Stomach (tissue), 9 donors: Measurements from ENCODE around the gene SETDB2. TPM values are rescaled to one million over a fixed set of nuclear protein-coding genes. Genes with fewer than 3 reads are reported as not detected.

Source experiments
- DNase-seq, 2 donors: peaks; one replicate each; pipeline versions ENCODE4 v3.0.0 to v3.0.0-alpha.2; 2013 to 2019
- H3K27ac ChIP-seq, 5 donors: fragments of 200-600 bp in 4 of 5; sonication (generic) in 4 of 5; one replicate each; pipeline ENCODE4 v1.5.1; 2013 to 2019; ENCODE audit warnings: mild to moderate bottlenecking in 1 of 5, moderate library complexity in 1 of 5
- H3K27me3 ChIP-seq, 3 donors: fragments of 200-600 bp; sonication (generic); one replicate each; pipeline ENCODE4 v1.5.1; 2017 to 2019; ENCODE audit warnings: mixed run types in 1 of 3
- H3K36me3 ChIP-seq, 4 donors: fragments of 200-600 bp; sonication (generic); 1 replicate in 3 of 4; 2 replicates in 1 of 4; pipeline ENCODE4 v1.5.1; 2016 to 2019
- H3K4me1 ChIP-seq, 4 donors: fragments of 200-600 bp; sonication (generic); one replicate each; pipeline ENCODE4 v1.5.1; 2016 to 2019
- H3K4me3 ChIP-seq, 4 donors: fragments of 200-600 bp; sonication (generic) in 3 of 4; one replicate each; pipeline ENCODE4 v1.5.1; 2016 to 2019; ENCODE audit warnings: mild to moderate bottlenecking in 1 of 4
- H3K9me3 ChIP-seq, 4 donors: fragments of 200-600 bp; sonication (generic); one replicate each; pipeline ENCODE4 v1.5.1; 2016 to 2019
- EP300 ChIP-seq: sonication (generic); formaldehyde crosslinking; IDR thresholded peaks from one replicate; pipeline ENCODE4 v1.6.1; 2017; ENCODE audit warnings: antibody characterized with exemption
- POLR2A ChIP-seq, 4 donors: fragments of 450-650 bp; IDR thresholded peaks; one replicate each; pipeline ENCODE4 v1.6.1; 2016; ENCODE audit warnings: antibody characterized with exemption in 4 of 4, control low read depth in 2 of 4, mild to moderate bottlenecking in 1 of 4, moderate library complexity in 1 of 4
- POLR2AphosphoS5 ChIP-seq, 3 donors: sonication (generic); formaldehyde crosslinking; IDR thresholded peaks; one replicate each; pipeline ENCODE4 v1.6.1; 2016; ENCODE audit warnings: antibody characterized with exemption in 3 of 3
- WGBS, 5 donors: extraction: QIAGEN DNeasy Blood & Tissue Kit in 3 of 5; methylation state at CpG; one replicate each; pipeline versions ENCODE4 v1.1.5 to v1.1.7; 2013 to 2018; 5-methylcytosine and 5-hydroxymethylcytosine counted together
- intact Hi-C: fragments of 100-400 bp; cut with DNase I; formaldehyde crosslinking; loops from one replicate; pipeline ENCODE4 v1.15.1; 2023; ENCODE audit warnings: low total_unique reads
- polyA plus RNA-seq, 3 donors: library from polyadenylated mRNA; stranded (reverse); fragments of 200-250 nt; gene quantifications; one replicate each; pipeline ENCODE4 v1.2.3, GENCODE V29; 2013
- total RNA-seq, 5 donors: library from RNA; depleted of rRNA; stranded (reverse); fragments of >200 nt; gene quantifications; one replicate each; pipeline versions ENCODE4 v1.1.0 to v1.2.3, GENCODE V29; 2014 to 2016
- TF ChIP-seq, protein P1 (sequence below), 7 experiments: fragments of 450-650 bp in 4 of 7; fragments of 200-600 bp in 3 of 7; sonication (generic) in 3 of 7; IDR thresholded peaks; one replicate each; pipeline ENCODE4 v1.5.1; 2016 to 2019; ENCODE audit warnings: antibody characterized with exemption in 7 of 7, control low read depth in 2 of 7, mild to moderate bottlenecking in 1 of 7
- donor health status: healthy with polysubstance abuse.
- donor health status: Bipolar disorder and iron deficiency.
- donor health status: healthy.

Gene SETDB2
- total and polyA plus RNA-seq, 8 donors = 3.4 to 28.6 (median 7.3) TPM

DNA sequence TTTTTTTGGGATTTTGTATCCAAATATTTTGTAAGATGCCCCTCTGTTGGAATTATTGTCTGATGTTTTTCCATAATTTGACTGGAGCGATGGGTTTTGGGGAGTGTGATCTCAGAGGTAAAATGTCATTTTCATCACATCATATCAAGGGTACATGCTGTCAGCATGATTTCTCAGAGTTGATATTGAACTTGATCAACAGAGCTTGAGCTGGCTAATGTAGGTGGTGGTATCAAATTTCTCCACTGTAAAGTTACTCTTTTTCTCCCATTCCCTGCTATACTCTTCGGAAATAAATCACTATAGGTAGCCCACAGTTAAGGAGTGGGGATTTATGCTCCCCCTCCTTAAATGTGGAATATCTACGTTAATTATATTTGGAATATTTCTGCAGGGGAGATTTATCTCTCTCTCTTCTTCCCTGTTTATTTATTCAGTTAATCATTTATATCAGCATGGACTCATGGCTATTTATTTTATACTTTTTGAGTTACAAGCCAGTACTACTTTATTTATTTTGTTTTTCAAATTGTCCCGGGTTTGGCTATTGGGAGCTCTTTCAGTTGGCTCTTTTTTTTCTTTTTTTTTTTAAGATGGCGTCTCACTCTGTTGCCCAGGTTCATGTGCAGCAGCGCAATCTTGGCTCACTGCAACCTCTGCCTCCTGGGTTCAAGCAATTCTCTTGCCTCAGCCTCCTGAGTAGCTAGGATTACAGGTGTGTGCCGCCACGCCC, 8.8 kb downstream of the SETDB2 start:
- no peak for DNase-seq
- Histone ChIP-seq H3K4me1 (peaks cover 4 to 36% (median 17%) of the 10 kb centered on the region in 4 donors), H3K4me3 (no peak overlapping the region), H3K27me3 (no peaks in the 10 kb centered on the region), H3K9me3 (no peaks in the 10 kb centered on the region), H3K27ac (no peak overlapping the region), H3K36me3 (no peaks in the 10 kb centered on the region)
- TF ChIP-seq POLR2A (IDR thresholded peaks at IDR 0.05) (no peak), POLR2AphosphoS5 (IDR thresholded peaks at IDR 0.05) (no peak), EP300 (no peak)
- TF ChIP-seq, protein P1, sequence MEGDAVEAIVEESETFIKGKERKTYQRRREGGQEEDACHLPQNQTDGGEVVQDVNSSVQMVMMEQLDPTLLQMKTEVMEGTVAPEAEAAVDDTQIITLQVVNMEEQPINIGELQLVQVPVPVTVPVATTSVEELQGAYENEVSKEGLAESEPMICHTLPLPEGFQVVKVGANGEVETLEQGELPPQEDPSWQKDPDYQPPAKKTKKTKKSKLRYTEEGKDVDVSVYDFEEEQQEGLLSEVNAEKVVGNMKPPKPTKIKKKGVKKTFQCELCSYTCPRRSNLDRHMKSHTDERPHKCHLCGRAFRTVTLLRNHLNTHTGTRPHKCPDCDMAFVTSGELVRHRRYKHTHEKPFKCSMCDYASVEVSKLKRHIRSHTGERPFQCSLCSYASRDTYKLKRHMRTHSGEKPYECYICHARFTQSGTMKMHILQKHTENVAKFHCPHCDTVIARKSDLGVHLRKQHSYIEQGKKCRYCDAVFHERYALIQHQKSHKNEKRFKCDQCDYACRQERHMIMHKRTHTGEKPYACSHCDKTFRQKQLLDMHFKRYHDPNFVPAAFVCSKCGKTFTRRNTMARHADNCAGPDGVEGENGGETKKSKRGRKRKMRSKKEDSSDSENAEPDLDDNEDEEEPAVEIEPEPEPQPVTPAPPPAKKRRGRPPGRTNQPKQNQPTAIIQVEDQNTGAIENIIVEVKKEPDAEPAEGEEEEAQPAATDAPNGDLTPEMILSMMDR (IDR thresholded peaks at IDR 0.05) = no peak
- WGBS, 5 donors = 79 to 89% (median 86%) methylated on average over 8 of the region's 8 CpGs
- intact Hi-C loops = no loop called here

DNA sequence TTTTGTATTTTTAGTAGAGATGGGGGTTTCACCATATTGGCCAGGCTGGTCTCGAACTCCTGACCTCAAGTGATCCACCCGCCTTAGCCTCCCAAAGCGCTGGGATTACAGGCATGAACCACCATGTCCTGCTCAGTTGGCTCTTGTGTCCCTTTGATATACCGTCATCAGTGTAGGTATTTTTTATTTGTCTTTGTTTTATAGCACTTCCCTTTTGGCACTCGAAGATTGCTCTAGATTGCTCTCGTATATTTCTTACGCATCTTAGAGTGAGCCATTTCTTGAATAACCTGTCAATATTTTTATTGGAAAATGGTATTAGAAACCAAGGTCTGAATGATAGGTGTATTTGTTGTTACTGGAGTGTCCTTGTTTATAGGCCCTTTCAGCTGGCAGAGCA, 9.4 kb downstream of the SETDB2 start:
- Histone ChIP-seq H3K27me3 (no peaks in the 10 kb centered on the region), H3K9me3 (no peaks in the 10 kb centered on the region), H3K4me3 (no peak overlapping the region), H3K4me1 (peaks cover 4 to 30% (median 14%) of the 10 kb centered on the region in 4 donors), H3K36me3 (no peaks in the 10 kb centered on the region), H3K27ac (no peak overlapping the region)
- TF ChIP-seq POLR2A (IDR thresholded peaks at IDR 0.05) (no peak), EP300 (no peak), POLR2AphosphoS5 (IDR thresholded peaks at IDR 0.05) (no peak)
- TF ChIP-seq, protein P1 (IDR thresholded peaks at IDR 0.05) = no peak
- 88 to 100% (median 96%) methylated on average over 7 of the region's 7 CpGs for WGBS, 5 donors
- no peak for DNase-seq
- intact Hi-C loops = no loop called here

DNA sequence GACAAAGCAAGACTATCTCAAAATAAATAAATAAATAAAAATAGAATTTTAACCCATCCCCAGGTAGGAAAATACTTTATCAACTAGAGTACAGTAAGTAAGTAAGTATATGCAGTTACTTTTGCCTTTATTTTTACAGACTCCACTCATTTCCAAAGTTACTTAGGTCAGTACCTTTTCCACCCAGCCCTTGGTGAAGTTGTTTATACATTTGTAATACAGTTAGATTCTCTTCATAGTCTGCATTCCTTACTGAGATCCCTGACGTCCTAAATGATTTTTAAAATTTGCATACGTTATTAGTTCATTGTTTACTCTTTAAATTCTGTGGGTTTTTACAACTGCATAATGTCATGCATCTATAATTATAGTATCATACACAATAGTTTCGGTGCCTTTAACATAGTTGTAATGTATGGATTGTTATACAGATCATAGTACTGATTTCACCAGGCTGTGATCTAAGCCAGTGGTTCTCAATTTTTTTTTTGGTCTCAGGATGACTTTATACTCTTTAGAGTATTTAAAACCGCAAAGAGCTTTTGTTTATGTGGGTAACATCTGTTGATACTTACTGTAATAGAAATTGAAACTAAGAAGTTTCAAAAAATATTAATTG, 10.4 kb downstream of the SETDB2 start:
- Histone ChIP-seq H3K27ac (no peak overlapping the region), H3K4me3 (no peak overlapping the region), H3K9me3 (no peaks in the 10 kb centered on the region), H3K36me3 (no peaks in the 10 kb centered on the region), H3K4me1 (peaks cover 4 to 25% (median 10%) of the 10 kb centered on the region in 4 donors), H3K27me3 (no peaks in the 10 kb centered on the region)
- intact Hi-C loops = no loop called here
- WGBS, 5 donors = 62 to 70% (median 65%) methylated on average over 4 of the region's 4 CpGs
- TF ChIP-seq, protein P1 (IDR thresholded peaks at IDR 0.05) = no peak
- TF ChIP-seq POLR2A (IDR thresholded peaks at IDR 0.05) (no peak), POLR2AphosphoS5 (IDR thresholded peaks at IDR 0.05) (no peak), EP300 (no peak)
- DNase-seq = no peak

DNA sequence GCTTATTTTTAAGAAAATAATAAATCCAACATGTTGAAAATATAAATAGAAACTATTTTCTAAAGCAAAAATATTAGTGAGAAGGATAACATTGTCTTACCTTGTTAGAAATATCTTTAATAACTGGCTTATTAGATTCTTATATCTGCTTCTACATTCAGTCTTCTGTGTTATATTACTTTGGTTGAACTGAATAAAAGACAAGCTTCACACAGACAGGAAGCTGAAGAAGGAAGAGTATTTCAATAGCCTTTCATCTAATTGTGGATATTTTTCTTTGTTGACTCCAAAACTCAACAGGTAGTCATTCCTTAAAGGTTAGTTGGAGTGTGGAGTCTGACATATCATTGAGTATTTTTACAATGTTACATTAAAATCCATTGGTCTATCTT, 10.9 kb downstream of the SETDB2 start:
- DNase-seq = no peak
- H3K9me3 ChIP-seq = no peaks in the 10 kb centered on the region
- intact Hi-C loops = no loop called here
- H3K36me3 ChIP-seq = no peaks in the 10 kb centered on the region
- H3K4me1 ChIP-seq = peaks cover 4 to 25% (median 10%) of the 10 kb centered on the region in 4 donors
- H3K27ac ChIP-seq = no peak overlapping the region
- no peaks in the 10 kb centered on the region for H3K27me3 ChIP-seq
- no peak overlapping the region for H3K4me3 ChIP-seq
- TF ChIP-seq EP300 (no peak), POLR2AphosphoS5 (IDR thresholded peaks at IDR 0.05) (no peak), POLR2A (IDR thresholded peaks at IDR 0.05) (no peak)
- TF ChIP-seq, protein P1 (IDR thresholded peaks at IDR 0.05) = no peak
